ENCODE data around the gene IDUA. TPM values are rescaled to one million over a fixed set of nuclear protein-coding genes. Genes with fewer than 3 reads are reported as not detected.
"Not testable (repeated sequence)": the region's sequence is repeated elsewhere in the genome, so short reads cannot be mapped to it uniquely, and the experiment has no call there.

Gene IDUA
- total RNA-seq, 1 experiment from 2014 or later: 10.1 TPM

DNA sequence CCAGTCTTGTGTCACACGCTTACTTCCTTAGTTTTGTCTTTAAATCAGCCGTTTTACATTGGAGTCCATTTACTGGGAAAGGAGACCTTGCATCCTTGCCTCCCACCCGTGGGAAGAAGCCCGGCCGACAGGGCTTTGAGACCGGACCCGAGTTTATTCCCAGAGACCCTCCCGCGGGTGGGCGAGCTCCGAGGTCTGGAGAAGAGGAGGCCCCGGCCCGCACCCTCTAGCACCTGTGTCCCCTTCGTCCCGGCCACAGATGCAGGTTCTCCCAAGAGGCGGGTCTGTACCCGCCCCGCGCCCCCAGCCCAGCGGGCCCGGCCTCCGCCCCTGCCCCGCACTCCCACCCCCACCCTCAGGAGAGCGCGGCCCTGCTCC, 10.1 kb downstream of the IDUA start:
- DNase-seq (no peak), ATAC-seq (no peak)
- CTCF ChIA-PET: no interaction called here
- Histone ChIP-seq H4K20me1 (ENCODE audit: low read length) (no peaks in the 10 kb centered on the region), H3K4me2 (ENCODE audit: low read length) (no peak overlapping the region), H3K36me3 (ENCODE audit: low read depth, low read length) (no peaks in the 10 kb centered on the region), H3K9me3 (ENCODE audit: low read length) (no peaks in the 10 kb centered on the region), H3K79me2 (ENCODE audit: low read length) (no peaks in the 10 kb centered on the region), H3K4me1 (ENCODE audit: insufficient read depth, low read length) (peaks cover 13% of the 10 kb centered on the region), H3K9ac (ENCODE audit: low read length) (no peak overlapping the region), H3K4me3 (ENCODE audit: low read length) (no peak overlapping the region), H3K27me3 (ENCODE audit: low read length) (peaks cover 10% of the 10 kb centered on the region), H3K27ac (ENCODE audit: low read length) (no peak overlapping the region), H2AFZ (ENCODE audit: low read length) (no peak overlapping the region), H3K9me2 (replicated peaks; ENCODE audit: low read length) (no peaks in the 10 kb centered on the region), H3F3A (ENCODE audit: low read length, unreplicated experiment) (no peaks in the 10 kb centered on the region)
- intact Hi-C loops (cut with micrococcal nuclease): no loop called here
- POLR2A ChIA-PET (ENCODE audit: unreplicated experiment): no interaction called here
- no TSS peak for BruUV-seq (replicated peaks)
- TF ChIP-seq, protein P1, sequence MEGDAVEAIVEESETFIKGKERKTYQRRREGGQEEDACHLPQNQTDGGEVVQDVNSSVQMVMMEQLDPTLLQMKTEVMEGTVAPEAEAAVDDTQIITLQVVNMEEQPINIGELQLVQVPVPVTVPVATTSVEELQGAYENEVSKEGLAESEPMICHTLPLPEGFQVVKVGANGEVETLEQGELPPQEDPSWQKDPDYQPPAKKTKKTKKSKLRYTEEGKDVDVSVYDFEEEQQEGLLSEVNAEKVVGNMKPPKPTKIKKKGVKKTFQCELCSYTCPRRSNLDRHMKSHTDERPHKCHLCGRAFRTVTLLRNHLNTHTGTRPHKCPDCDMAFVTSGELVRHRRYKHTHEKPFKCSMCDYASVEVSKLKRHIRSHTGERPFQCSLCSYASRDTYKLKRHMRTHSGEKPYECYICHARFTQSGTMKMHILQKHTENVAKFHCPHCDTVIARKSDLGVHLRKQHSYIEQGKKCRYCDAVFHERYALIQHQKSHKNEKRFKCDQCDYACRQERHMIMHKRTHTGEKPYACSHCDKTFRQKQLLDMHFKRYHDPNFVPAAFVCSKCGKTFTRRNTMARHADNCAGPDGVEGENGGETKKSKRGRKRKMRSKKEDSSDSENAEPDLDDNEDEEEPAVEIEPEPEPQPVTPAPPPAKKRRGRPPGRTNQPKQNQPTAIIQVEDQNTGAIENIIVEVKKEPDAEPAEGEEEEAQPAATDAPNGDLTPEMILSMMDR (conservative IDR thresholded peaks at IDR 0.05; ENCODE audit: low read depth, low read length): no peak
- TF ChIP-seq EZH2phosphoT487 (IDR thresholded peaks at IDR 0.05; ENCODE audit: borderline replicate concordance, low read length): no peak
- no peak for TF ChIP-seq EZH2 (IDR thresholded peaks at IDR 0.05; ENCODE audit: low read length, unreplicated experiment)

DNA sequence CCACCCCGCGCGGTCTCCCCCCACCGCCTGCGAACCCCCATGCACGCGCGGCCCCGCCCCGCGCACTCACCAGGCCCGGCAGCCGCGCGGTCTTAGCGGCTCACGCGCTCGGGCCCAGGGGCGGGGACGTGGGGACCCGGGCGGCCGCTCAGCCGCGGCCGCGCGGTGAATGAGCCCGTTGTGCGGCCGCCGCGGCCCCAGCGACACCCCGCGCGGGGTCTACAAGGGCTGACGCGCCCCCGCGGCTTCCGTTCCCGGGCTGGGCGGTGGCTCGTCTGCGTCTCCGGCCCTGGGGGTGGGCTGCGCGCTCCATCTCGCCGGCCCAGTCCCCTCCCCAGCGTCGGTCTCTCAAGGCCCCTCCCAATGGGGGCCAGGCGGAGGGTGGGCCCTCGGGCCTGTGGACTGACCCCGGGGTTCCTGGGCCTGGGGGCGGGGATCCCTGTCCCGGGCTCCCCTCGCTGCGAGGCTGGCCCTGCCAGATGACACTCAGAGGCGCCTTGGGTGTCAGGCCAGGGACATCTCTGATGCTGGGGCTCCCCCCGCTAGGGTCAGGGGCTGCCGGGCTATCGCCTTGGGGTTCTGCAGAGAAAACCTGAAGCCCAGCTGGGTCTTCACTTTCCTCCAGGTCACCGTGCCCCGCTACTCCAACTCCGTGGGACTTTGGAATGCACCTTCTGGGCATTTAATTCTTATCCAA, 10.7 kb downstream of the IDUA start:
- Histone ChIP-seq H3K79me2 (ENCODE audit: low read length) (no peaks in the 10 kb centered on the region), H2AFZ (ENCODE audit: low read length) (no peak overlapping the region), H3K4me3 (ENCODE audit: low read length) (0 out of 2 replicates have a peak overlapping the region, but pooled peaks have one; percentile 12), H3K9me2 (replicated peaks; ENCODE audit: low read length) (no peaks in the 10 kb centered on the region), H4K20me1 (ENCODE audit: low read length) (no peaks in the 10 kb centered on the region), H3K27ac (ENCODE audit: low read length) (no peak overlapping the region), H3K27me3 (ENCODE audit: low read length) (peaks cover 10% of the 10 kb centered on the region), H3K4me1 (ENCODE audit: insufficient read depth, low read length) (peaks cover 9% of the 10 kb centered on the region), H3K4me2 (ENCODE audit: low read length) (peak overlapping the region; percentile 44; the same call in 1 of the 2 replicates), H3F3A (ENCODE audit: low read length, unreplicated experiment) (no peaks in the 10 kb centered on the region), H3K9me3 (ENCODE audit: low read length) (no peaks in the 10 kb centered on the region), H3K36me3 (ENCODE audit: low read depth, low read length) (no peaks in the 10 kb centered on the region), H3K9ac (ENCODE audit: low read length) (no peak overlapping the region)
- intact Hi-C loops (cut with micrococcal nuclease): no loop called here
- TF ChIP-seq, protein P1 (conservative IDR thresholded peaks at IDR 0.05; ENCODE audit: low read depth, low read length): no peak
- CTCF ChIA-PET: no interaction called here
- DNase-seq (peak; percentile 12), ATAC-seq (0 out of 2 replicates have a peak, but pooled peaks have one; percentile 8)
- POLR2A ChIA-PET (ENCODE audit: unreplicated experiment): no interaction called here
- BruUV-seq (replicated peaks): no TSS peak

DNA sequence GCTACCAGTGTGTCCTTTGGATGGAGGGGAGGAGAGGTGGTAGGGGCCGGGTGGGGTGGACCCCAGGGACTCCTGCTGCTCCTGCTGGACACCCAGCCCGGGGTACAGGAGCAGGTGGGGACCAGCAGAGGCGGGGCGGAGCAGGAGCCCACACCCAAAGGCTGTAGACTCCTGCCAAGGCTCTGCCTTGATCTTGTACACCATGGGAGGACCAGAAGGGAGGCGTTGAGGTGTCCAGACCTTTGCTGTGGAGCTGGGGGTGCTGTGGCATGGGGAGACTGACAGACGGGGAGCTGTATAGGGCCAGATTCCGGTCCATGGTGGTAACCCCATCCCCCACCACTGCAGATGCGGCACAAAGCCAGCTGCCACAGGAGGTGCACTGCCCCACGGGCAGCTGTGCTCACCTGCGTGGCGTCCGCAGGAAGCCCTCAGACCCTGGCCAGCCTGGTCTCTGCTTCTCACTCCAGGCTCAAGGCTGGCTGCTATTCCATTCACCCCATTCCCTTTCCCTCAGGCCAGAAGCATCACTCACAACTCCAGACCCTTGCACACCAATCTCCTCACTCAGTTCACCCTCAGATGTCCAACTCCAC, 11.3 kb downstream of the IDUA start:
- ATAC-seq (no peak), DNase-seq (no peak)
- no peaks in the 10 kb centered on the region for H4K20me1 ChIP-seq (ENCODE audit: low read length)
- H3K4me1 ChIP-seq (ENCODE audit: insufficient read depth, low read length): peaks cover 2% of the 10 kb centered on the region; the same call in 1 of the 2 replicates
- H3K36me3 ChIP-seq (ENCODE audit: low read depth, low read length): no peaks in the 10 kb centered on the region
- no peak overlapping the region for H3K4me2 ChIP-seq (ENCODE audit: low read length)
- BruUV-seq (replicated peaks): no TSS peak
- POLR2A ChIA-PET (ENCODE audit: unreplicated experiment): no interaction called here
- no peak overlapping the region for H2AFZ ChIP-seq (ENCODE audit: low read length)
- H3K27ac ChIP-seq (ENCODE audit: low read length): no peak overlapping the region
- no peaks in the 10 kb centered on the region for H3K79me2 ChIP-seq (ENCODE audit: low read length)
- CTCF ChIA-PET: interaction anchor here (0.6 to 0.7 kb wide), 2 partner anchors 12 to 108 kb away, joined by 3 to 4 read pairs; no protein-coding TSS in a partner anchor
- no peaks in the 10 kb centered on the region for H3F3A ChIP-seq (ENCODE audit: low read length, unreplicated experiment)
- no peaks in the 10 kb centered on the region for H3K9me3 ChIP-seq (ENCODE audit: low read length)
- H3K9ac ChIP-seq (ENCODE audit: low read length): no peak overlapping the region
- no peak overlapping the region for H3K4me3 ChIP-seq (ENCODE audit: low read length)
- peaks cover 10% of the 10 kb centered on the region for H3K27me3 ChIP-seq (ENCODE audit: low read length)
- H3K9me2 ChIP-seq (replicated peaks; ENCODE audit: low read length): no peaks in the 10 kb centered on the region
- TF ChIP-seq EZH2phosphoT487 (IDR thresholded peaks at IDR 0.05; ENCODE audit: borderline replicate concordance, low read length): no peak
- TF ChIP-seq, protein P1 (conservative IDR thresholded peaks at IDR 0.05; ENCODE audit: low read depth, low read length): no peak
- TF ChIP-seq EZH2 (IDR thresholded peaks at IDR 0.05; ENCODE audit: low read length, unreplicated experiment): no peak
- intact Hi-C loops (cut with micrococcal nuclease): no loop called here

DNA sequence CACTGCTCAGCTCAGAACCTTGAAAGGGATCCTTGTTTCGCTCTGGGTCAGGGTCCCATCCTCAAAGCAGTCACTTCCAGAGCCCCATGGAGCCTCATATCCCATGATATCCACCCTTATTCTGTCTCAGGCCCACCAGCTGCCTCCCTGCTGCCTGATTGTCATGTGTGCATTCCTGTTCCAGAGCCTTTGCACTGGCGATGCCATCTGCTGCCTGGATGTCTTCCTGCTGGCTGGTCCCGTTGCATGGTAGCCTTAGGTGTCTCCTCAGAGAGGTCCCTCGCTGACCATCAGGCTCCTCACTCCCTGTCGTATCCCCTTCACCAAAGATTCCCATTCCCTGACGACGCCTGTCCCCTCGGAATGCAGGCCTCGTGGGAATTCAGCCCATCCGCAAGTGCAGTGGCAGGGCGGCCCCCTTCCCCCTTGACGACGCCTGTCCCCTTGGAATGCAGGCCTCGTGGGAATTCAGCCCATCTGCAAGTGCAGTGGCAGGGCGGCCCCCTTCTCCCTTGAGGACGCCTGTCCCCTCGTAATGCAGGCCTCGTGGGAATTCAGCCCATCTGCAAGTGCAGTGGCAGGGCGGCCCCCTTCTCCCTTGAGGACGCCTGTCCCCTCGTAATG, 12.5 kb downstream of the IDUA start:
- H4K20me1 ChIP-seq (ENCODE audit: low read length); H3K9me3 ChIP-seq (ENCODE audit: low read length); intact Hi-C loops (cut with micrococcal nuclease); H3K9me2 ChIP-seq (replicated peaks; ENCODE audit: low read length); DNase-seq; H3K36me3 ChIP-seq (ENCODE audit: low read depth, low read length); H2AFZ ChIP-seq (ENCODE audit: low read length); POLR2A ChIA-PET (ENCODE audit: unreplicated experiment); H3F3A ChIP-seq (ENCODE audit: low read length, unreplicated experiment); H3K27ac ChIP-seq (ENCODE audit: low read length); ATAC-seq; H3K4me1 ChIP-seq (ENCODE audit: insufficient read depth, low read length); H3K4me2 ChIP-seq (ENCODE audit: low read length); H3K79me2 ChIP-seq (ENCODE audit: low read length); H3K9ac ChIP-seq (ENCODE audit: low read length); BruUV-seq (replicated peaks); H3K4me3 ChIP-seq (ENCODE audit: low read length): not testable (repeated sequence)
- H3K27me3 ChIP-seq (ENCODE audit: low read length): peaks cover 14% of the 10 kb centered on the region
- CTCF ChIA-PET: interaction anchor here (0.7 kb wide), 1 partner anchor 10 kb away, joined by 4 read pairs; no protein-coding TSS in a partner anchor
